ENCODE results near the gene COL6A3.

Gene COL6A3, protein sequence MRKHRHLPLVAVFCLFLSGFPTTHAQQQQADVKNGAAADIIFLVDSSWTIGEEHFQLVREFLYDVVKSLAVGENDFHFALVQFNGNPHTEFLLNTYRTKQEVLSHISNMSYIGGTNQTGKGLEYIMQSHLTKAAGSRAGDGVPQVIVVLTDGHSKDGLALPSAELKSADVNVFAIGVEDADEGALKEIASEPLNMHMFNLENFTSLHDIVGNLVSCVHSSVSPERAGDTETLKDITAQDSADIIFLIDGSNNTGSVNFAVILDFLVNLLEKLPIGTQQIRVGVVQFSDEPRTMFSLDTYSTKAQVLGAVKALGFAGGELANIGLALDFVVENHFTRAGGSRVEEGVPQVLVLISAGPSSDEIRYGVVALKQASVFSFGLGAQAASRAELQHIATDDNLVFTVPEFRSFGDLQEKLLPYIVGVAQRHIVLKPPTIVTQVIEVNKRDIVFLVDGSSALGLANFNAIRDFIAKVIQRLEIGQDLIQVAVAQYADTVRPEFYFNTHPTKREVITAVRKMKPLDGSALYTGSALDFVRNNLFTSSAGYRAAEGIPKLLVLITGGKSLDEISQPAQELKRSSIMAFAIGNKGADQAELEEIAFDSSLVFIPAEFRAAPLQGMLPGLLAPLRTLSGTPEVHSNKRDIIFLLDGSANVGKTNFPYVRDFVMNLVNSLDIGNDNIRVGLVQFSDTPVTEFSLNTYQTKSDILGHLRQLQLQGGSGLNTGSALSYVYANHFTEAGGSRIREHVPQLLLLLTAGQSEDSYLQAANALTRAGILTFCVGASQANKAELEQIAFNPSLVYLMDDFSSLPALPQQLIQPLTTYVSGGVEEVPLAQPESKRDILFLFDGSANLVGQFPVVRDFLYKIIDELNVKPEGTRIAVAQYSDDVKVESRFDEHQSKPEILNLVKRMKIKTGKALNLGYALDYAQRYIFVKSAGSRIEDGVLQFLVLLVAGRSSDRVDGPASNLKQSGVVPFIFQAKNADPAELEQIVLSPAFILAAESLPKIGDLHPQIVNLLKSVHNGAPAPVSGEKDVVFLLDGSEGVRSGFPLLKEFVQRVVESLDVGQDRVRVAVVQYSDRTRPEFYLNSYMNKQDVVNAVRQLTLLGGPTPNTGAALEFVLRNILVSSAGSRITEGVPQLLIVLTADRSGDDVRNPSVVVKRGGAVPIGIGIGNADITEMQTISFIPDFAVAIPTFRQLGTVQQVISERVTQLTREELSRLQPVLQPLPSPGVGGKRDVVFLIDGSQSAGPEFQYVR (N-terminal part only)

DNA sequence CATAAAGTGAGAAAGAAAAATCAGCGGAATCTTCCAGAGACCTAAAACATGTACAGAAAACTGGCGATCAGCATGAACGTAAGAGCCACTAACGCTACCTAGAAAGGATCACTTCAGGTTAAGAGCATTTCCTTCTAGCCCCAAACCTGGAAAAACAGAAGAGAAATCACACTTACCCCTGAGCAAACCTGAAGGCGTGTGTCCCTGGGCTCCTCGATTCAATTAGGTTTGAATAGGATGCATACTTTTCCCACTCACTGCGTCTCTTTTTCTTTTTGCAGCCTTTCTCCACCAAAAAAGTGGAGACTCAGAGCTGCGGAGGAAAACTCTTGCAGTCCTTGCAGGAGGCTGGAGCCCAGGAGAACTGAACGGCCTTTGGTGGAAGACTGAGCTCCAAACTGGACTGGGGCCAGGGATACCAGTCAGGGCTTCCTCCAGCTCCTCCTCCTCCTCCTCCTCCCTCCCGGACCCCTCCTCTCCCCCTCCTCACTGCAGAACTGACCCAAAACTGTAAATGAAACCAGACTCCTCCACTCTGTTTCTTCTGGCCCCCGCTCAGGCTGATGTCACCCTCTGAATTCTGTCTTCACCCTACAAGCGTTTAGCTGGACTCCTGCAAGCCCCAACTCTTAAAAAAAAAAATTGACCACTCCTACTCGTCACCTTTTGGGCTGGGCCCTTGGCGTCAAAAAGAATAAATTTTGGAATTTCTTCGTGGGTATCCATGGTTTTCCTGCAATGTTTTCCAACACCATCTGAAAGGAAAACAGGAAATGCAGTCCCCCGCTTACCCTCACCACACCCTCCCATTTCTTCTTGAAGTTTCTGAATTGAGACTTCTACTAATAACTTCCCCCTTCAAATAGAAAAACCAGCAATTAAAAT lies at the start of gene COL6A3:
Gene COL6A3 (minus strand): TSS at position 388 of the 885 bp plus-strand sequence. CDS start 17,347 bp downstream, outside the sequence.
- DNase-seq (ENCODE audit: low read depth in 3 of 3, low spot score in 1 of 3): no peak

DNA sequence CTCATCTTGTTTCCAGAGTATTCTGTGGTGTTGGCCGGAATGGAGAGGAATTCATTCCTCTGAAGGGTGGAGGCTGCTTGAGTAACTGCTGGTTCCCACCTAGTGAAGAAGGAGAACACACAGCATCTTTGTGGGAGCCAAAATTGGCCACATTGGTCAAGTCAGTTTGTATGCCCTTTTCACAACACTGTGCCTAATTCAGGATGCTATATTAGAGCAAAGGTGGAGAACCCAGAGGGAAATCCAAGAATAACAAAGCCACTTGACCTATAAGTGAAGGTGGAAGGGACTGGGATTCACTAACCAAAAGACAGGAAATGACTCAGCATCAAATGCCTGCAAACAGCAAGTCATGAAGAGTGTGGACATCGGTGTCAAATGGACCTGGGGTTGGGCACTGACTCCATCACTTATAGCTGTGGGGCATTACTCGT lies 45.8 kb upstream of the COL6A3 start:
- no peak for DNase-seq (ENCODE audit: low read depth in 3 of 3, low spot score in 1 of 3)

- no peak for DNase-seq (ENCODE audit: low read depth in 3 of 3, low spot score in 1 of 3)
These were observed 45.3 kb upstream of the COL6A3 start for GRCh38 chr2:237459226-237459625.

DNA sequence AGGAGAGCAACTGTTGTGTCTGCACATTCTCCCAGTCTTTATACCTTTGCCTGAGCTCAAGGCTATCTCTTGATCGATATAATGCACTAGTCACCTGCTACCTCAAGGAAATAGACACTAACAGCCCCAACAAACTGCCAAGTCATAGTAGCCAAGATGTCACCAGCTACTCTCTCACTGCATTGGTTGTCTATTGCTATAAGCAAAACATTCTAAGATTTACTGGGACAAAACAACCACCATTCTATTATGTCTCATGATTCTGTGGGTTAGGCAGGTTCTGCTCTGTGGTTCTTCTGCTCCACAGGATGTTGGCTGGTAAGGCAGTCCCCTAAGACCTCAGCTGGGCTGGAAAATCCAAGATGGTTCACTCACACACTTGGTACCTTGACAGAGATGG lies 44.6 kb upstream of the COL6A3 start:
- DNase-seq (ENCODE audit: low read depth in 3 of 3, low spot score in 1 of 3): no peak

- no peak for DNase-seq (ENCODE audit: low read depth in 3 of 3, low spot score in 1 of 3)
These were observed 43.5 kb upstream of the COL6A3 start for GRCh38 chr2:237457388-237457941.

- DNase-seq (ENCODE audit: low read depth in 3 of 3, low spot score in 1 of 3): no peak
These were observed 42.4 kb upstream of the COL6A3 start for GRCh38 chr2:237456200-237456843.

DNA sequence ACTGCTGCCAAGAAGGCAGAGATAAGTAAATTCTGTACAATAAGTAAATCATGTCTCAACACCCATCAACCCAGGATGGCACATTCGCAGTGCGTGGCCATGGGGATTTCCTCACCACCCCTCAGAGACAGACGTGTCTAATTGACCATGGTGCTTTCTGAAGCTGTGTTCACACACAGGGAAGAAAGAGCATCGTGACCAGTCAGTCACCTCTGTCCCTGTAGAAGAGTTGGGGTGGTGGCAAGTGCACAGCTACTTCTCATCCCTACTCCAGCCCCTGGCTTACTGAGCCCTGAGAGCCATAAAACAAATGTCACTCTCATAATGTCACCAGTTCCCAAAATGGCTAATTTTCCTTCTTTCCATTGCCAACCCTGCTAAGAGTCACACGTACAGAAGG lies 41.8 kb upstream of the COL6A3 start:
- DNase-seq (ENCODE audit: low read depth in 3 of 3, low spot score in 1 of 3): no peak

- no peak for DNase-seq (ENCODE audit: low read depth in 3 of 3, low spot score in 1 of 3)
These were observed 39.7 kb upstream of the COL6A3 start for GRCh38 chr2:237453671-237454070.

DNA sequence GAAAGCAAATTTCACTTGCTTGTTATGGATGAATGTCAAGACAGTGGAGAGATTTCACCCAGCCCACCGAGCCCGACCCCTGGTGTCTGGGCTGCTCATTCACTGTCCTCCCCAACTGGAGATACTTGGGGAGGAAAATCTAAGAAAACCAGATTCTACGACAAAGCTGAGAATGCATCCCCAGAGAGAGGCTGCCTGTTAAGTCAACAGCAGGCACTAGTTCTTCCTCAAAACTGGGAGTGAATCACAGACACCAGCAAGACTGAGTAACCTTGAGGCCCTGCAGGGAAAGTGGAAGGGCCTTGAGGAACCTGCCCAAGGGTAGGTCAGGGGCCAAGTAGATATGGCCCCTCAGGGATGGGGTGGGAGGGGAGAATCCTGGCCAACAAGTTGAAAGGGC lies 38.9 kb upstream of the COL6A3 start:
- DNase-seq (ENCODE audit: low read depth in 3 of 3, low spot score in 1 of 3): no peak

DNA sequence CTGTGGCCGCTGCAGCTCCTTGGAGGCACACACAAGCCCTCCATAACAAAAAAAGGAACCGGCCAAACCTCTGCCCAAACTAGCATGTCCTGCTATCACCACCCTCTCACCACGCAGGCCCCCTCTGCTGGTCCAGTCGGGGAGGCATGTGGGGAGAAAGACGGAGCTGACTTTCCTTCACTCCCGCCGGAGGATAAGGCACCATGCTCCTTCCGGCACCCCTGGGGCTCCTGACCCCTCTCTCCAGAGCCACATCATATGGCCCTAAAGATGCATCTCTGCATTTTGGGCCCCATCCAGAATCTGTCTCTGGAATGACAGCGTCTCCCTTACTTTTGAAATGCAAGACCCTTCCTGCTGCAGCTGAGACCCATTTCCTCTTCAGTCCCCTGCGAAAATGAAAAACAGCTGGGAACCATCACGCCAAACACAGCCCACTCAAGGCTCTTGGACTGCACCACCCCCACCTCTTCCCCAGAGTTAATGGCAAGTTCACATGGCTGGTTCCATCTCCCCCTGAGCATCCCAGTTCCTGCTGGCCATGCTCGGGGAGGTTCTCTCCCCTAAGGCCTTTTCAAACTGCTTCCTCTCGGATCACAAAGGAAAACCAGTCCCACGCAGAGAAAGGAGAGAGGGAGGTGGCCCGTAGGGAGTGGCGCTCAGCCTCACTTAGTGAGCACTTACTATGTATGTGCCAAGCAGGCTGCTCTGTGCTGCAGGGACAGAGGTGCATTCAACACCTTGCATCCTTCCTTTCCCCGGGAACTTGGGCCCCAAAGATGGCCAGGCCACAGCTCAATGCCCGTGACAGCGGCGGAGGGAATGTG lies 37.9 kb upstream of the COL6A3 start:
- no peak for DNase-seq (ENCODE audit: low read depth in 3 of 3, low spot score in 1 of 3)

GRCh38 chr2:237450583-237450982 lies 36.6 kb upstream of the COL6A3 start:
- DNase-seq (ENCODE audit: low read depth in 3 of 3, low spot score in 1 of 3): no peak

DNA sequence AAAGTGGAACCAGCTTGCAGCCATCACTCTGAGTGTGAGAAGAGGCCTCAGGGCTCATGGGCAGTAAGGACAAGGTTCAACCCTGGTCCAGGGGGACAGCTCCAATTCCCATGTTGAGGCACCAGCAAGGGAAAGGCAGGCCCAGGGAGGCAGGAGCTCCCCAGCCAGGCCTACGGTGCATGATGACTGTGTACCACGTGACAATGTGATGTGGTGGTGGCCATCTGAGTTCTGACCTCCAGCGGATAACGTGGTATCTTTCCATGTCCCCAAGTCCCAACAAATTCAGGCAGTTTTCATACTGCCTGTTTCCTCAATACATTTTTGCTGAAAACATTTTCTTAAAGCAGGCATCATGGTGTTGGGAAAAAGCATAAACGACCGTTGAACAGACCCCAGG lies 36.1 kb upstream of the COL6A3 start:
- DNase-seq (ENCODE audit: low read depth in 3 of 3, low spot score in 1 of 3): no peak

GRCh38 chr2:237449193-237449881 lies 35.4 kb upstream of the COL6A3 start:
- DNase-seq (ENCODE audit: low read depth in 3 of 3, low spot score in 1 of 3): no peak

DNA sequence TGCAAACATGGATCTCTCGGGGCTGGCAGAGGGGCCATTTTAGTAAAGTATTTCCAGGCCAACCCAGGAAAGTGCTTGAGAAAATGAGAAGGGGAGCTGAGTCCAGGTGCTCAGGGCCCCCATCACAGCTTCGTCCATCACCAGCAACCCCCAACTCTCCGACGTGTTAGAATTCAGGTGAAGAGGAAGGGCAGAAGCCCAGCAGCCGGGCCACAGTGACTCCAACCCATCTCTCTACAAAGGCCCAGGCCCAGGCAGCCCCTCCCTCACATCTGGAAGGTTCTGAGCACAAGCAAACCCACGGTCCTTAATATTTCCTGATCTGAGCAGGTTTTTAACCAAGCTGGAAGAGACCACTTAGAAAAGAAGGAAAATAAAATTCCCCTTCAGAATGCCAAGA lies 34.7 kb upstream of the COL6A3 start:
- no peak for DNase-seq (ENCODE audit: low read depth in 3 of 3, low spot score in 1 of 3)

DNA sequence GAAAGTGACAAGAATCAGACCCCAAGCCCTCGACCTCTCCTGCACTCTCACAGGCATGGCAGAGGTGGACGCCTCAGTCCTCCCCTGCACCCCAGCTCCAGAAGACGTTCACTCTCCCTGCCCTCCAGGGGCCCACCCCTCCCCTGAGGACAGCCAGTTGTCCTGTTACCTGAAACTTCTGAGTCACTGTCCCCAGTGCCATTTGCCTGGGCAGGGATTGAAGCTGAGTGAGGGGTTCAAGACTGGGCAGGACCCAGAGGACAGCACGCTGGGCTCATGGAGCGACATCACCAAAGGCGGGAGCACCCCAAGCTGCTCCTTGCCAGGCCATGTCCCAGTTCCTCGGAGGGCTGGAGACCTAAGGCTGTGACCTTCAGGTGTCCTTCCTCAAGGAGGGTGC lies 34.2 kb upstream of the COL6A3 start:
- DNase-seq (ENCODE audit: low read depth in 3 of 3, low spot score in 1 of 3): no peak

GRCh38 chr2:237447496-237447895 lies 33.5 kb upstream of the COL6A3 start:
- no peak for DNase-seq (ENCODE audit: low read depth in 3 of 3, low spot score in 1 of 3)

DNA sequence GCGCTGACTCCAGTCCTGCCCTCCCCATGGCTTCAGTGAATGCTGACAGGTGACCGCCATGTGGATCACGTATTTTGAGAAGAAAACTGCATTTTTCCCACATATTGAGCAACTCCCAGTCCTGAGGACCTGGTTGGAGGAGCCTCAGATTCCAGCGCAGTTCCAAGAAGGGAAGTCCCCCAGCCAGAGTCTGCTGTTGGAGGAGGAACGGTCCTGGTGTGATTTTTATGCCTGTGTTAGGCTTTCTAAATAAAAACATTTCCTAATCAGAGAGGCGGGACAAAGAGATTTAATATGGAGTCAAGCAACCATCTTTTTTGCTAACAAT lies 32.3 kb upstream of the COL6A3 start:
- no peak for DNase-seq (ENCODE audit: low read depth in 3 of 3, low spot score in 1 of 3)

DNA sequence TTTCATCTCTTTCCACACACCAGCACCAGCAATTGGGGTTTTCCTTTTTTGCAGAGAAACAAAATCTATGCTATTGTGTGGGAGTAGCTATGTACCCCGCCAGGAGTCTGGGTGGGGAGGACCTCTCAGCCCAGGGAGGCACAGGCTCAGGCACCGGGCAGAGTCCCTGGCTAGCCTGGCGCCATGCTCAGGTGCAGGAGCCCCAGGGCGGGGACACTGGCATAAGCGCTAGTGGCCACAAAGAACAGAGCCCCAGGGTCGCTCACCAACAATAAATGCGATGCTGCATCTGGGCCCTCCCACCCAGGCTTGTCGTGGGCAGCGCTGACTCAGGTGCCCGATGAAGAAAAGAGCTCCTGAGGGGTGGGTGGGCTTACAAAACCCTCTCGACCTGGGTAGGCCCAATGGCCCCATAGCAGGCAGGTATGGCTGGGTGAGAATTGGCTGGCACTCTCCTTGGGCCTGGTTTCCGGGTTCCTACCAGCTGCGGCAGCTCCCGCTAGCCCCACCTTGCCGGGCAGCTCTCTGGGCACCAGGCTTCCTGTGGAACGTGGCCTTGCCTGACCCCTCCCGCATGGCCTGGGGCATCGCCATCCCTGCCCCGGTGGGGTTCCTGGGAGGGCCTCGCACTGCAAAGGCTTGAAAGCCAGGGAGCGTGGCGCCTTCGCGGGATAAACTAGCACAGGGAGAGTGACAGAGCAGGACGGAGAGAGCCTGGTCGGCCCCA lies 31.8 kb upstream of the COL6A3 start:
- DNase-seq (ENCODE audit: low read depth in 3 of 3, low spot score in 1 of 3): no peak
